ENCODE data around the gene MKNK1.
A peak's percentile ranks its signal among the peaks of the same experiment; 100 is the strongest.
"Not testable (repeated sequence)": the region's sequence is repeated elsewhere in the genome, so short reads cannot be mapped to it uniquely, and the experiment has no call there.

MKNK1 gene

GRCh38 chr1:46603858-46604549 is at the start of gene MKNK1:
Gene MKNK1 (minus strand): TSS chr1:46604268. CDS start chr1:46583327, 20,941 bp downstream.
- peak; percentile 97 for DNase-seq (ENCODE audit: low read depth)

DNA sequence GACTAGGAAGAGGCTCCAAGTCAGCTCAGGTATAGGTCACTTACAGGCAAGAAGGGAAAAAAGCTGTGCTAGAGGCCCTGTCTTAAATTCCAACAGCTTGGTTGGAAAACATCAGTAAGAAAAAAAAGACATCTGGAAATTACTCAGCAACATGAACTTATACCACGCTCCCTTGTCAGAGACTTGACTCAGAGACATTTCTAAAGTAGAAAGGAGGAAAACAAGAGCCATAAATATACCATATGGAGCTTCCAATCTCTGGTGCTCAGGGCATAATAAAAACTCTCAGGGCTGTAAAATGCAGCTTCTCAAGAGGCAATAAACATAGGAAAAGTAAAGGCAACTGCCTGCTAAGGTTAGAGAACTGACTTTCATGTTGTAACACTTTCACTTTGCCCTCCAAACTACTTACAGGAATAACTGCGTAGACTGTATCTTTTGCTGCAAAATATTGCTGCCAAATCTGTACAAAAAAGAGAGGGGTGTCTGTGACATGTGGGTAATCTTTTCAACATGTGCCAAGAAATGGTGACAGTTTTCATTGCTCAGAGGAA is 49.4 kb upstream of the MKNK1 start:
- no peak for DNase-seq (ENCODE audit: low read depth)

- DNase-seq (ENCODE audit: low read depth) = no peak
Measured at GRCh38 chr1:46652321-46653100, 48.4 kb upstream of the MKNK1 start.

- DNase-seq (ENCODE audit: low read depth) = not testable (repeated sequence)
Measured at GRCh38 chr1:46651152-46651551, 47.1 kb upstream of the MKNK1 start.

DNA sequence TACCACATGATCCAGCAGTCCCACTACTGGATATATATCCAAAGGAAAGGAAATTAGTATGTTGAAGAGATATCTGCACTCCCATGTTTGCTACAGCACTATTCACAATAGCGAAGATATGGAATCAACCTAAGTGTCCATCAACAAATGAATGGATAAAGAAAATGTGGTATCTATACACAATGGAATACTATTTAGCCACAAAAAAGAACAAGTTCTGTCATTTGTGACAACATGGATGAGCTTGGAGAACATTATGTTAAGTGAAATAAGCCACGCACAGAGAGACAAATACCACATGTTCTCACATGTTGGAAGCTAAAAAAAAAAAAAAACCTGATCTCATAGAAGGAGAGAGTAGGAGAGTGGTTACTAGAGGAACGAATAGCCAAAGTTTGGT is 46.4 kb upstream of the MKNK1 start:
- no peak for DNase-seq (ENCODE audit: low read depth)

- DNase-seq (ENCODE audit: low read depth) = no peak
Measured at GRCh38 chr1:46649764-46650163, 45.7 kb upstream of the MKNK1 start.

DNA sequence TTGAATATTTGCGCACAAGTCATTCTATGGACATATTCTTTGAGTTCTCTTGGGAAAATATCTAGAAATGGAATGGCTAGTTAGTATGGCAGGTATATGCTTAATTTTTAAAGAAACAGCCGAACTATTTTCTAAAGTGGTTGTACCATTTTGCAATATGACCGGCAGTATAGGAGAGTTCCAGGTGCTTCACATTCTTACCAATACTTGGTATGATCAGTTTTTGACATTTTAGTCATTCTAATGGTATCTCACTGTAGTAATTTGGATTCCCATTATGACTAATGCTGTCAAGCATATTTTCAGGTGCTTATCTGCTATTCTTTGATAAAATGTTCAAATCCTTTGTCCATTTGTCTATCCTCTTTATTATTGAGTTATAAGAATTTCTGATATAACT is 43.5 kb upstream of the MKNK1 start:
- no peak for DNase-seq (ENCODE audit: low read depth)

GRCh38 chr1:46646844-46647243 is 42.8 kb upstream of the MKNK1 start:
- DNase-seq (ENCODE audit: low read depth) = no peak

DNA sequence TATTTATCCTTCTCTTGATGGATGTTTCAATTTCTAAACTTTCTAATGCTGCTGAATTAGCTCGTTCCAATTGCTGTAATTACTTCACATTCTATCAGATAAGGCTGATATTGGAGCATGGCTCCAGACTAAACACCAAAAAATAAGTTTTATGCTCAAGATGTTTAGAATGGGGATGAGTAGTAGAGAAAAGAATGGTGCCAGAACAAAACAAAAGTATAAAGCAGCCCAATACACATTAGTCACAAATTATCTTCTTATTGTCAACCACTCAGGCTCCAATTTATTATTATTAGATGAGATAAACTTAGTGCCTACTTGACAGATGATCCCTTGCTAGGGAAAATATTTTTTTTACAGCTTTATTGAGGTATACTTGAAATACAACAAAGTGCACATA is 42.3 kb upstream of the MKNK1 start:
- no peak for DNase-seq (ENCODE audit: low read depth)

DNA sequence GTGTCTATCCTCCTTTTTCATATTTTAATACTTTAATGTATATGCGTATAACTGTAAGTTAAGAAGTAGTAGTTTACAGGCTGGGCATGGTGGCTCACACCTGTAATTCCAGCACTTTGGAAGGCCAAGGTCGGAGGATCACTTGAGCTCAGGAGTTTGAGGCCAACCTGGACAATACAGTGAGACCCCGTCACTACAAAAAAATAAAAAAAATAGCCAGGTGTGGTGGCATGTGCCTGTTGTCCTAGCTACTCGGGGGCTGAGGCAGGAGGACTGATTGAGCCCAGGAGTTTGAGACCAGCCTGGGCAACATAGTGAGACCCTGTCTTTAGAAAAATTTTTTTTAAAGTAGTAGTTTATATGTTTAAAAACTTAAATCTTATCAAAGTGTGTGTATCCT is 41.7 kb upstream of the MKNK1 start:
- no peak for DNase-seq (ENCODE audit: low read depth)

- no peak for DNase-seq (ENCODE audit: low read depth)
Measured at GRCh38 chr1:46643368-46643775, 39.3 kb upstream of the MKNK1 start.

- no peak for DNase-seq (ENCODE audit: low read depth)
Measured at GRCh38 chr1:46642115-46642680, 38.1 kb upstream of the MKNK1 start.

DNA sequence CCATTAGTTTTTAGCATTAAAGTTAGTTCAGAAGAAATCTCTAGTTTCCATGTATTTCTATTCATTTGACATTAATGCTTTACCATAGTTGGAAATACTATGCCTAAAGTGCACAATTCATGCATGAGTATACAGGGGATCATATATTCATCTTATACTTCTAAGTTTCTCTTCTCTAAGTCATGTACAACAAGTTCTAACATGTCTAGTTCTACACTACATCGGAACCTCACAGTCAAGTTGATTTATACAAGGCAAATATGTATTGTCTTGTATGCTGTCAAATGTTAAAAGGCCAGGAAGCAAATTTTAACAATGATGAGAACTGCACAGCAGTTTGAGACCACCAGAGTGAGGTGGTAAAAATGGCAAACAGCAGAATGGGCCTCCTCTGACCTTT is 35.5 kb upstream of the MKNK1 start:
- DNase-seq (ENCODE audit: low read depth) = no peak

DNA sequence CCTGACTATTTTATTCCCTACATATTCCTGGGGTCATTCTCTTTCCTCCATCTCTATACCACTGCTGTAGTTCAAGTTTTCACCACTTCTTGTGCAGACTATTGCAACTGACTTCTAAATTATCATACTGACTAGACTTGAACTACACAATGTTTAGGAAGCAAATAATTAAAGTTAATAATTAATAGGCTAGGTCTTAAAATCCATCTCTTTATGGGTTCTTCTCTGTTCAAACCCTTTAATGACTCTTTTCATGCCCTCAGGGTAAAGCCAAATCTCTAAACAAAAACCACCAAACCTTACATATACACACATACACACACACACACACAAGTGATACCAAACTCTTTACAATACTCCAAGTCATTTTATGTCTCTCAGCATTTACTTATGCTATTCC is 34.9 kb upstream of the MKNK1 start:
- no peak for DNase-seq (ENCODE audit: low read depth)

GRCh38 chr1:46637444-46638083 is 33.5 kb upstream of the MKNK1 start:
- DNase-seq (ENCODE audit: low read depth) = no peak

- no peak for DNase-seq (ENCODE audit: low read depth)
Measured at GRCh38 chr1:46635205-46635604, 31.1 kb upstream of the MKNK1 start.

- no peak for DNase-seq (ENCODE audit: low read depth)
Measured at GRCh38 chr1:46630719-46631118, 26.7 kb upstream of the MKNK1 start.

DNA sequence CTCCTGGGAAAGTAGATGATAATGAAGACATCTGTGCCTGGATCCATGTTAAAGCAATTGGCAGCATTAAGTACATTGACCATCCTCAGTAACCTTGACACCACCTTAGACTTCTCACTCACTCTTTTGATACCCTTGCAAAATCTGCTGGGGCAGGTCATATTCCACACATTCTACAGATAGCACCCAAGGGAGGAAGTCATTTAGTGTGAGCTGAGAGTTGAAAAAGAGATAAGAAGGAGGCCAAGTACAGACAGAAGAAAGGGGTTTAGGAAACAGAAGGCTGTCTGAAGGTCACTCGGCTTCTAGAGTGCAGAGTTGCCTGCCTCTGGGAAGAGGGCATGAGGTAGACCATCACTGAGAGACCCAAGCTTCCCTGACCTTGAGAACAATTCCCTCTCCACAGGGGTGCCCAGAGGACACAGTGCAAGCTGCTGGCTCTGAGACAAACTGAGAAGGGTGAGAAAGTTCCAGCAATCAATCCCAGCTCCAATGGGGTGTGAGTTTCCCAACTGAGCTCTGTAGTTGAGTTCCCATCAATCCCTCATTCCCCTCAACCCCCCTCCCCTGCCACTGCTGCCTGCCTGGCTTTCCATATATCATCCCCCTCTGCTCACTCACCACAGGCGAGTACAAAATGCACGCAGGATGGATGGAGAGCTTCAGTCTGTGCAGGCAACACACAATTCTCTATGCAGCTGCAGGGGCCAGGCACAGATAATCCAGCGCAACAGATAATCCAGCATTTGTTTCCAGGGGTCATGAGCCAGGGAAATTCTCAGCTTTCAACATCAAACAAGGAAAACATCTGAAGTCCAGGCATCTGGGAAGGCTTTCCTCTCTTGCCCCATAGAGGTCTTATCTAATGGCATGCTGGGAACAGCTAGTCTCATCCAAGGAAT is 19.9 kb upstream of the MKNK1 start:
- DNase-seq (ENCODE audit: low read depth) = no peak

- no peak for DNase-seq (ENCODE audit: low read depth)
Measured at GRCh38 chr1:46622344-46622743, 18.3 kb upstream of the MKNK1 start.

DNA sequence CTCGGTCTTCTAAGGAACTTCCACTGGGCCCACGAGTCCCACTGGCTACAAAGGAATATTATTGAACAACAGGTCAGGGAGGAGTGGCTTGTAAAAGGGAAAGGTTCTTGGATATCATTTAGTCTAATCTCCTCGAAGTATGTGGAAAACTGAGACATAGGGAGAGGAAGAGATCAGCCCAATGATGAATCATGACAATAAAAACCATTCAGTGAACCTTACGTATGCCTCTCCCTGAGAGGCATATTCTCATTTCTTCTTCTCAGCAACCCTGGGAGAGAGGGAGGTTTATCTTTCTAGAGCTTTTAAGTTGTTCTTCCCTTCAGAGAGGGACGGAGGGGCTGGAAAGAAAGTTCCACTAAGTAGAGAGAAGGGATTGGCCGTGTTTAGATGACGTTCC is 17.9 kb upstream of the MKNK1 start:
- DNase-seq (ENCODE audit: low read depth) = no peak

- no peak for DNase-seq (ENCODE audit: low read depth)
Measured at GRCh38 chr1:46619656-46620258, 15.7 kb upstream of the MKNK1 start.
